IMR-90 (cell line): ENCODE data around the gene AGAP2.

ENCODE experiments used
- CEBPB ChIP-seq: IDR thresholded peaks from 2 replicates; pipeline ENCODE4 v1.6.1; 2012; ENCODE audit warnings: low read depth, low read length, improper control_type of control experiment
- MAFK ChIP-seq: IDR thresholded peaks from 2 replicates; pipeline ENCODE4 v1.6.1; 2012; ENCODE audit warnings: low read depth, low read length, improper control_type of control experiment
- MAZ ChIP-seq: IDR thresholded peaks from 2 replicates; pipeline ENCODE4 v1.6.1; 2012; ENCODE audit warnings: low read depth, mild to moderate bottlenecking, low read length, improper control_type of control experiment, moderate library complexity, borderline replicate concordance
- NFE2L2 ChIP-seq: fragments of 150-350 bp; IDR thresholded peaks from 2 replicates; pipeline ENCODE4 v1.6.1; 2016; ENCODE audit warnings: low read depth, mild to moderate bottlenecking, low read length
- POLR2A ChIP-seq: IDR thresholded peaks from 2 replicates; pipeline ENCODE4 v1.6.1; 2012; ENCODE audit warnings: mild to moderate bottlenecking, low read depth, low read length
- RAD21 ChIP-seq: IDR thresholded peaks from 2 replicates; pipeline ENCODE4 v1.6.1; 2012; ENCODE audit warnings: low read length, improper control_type of control experiment
- RFX5 ChIP-seq: IDR thresholded peaks from 2 replicates; pipeline ENCODE4 v1.8.0; 2012; ENCODE audit warnings: low read depth, mild to moderate bottlenecking, low read length, moderate library complexity
- SMC3 ChIP-seq: fragments of 150-350 bp; IDR thresholded peaks from 2 replicates; pipeline ENCODE4 v1.6.1; 2016; ENCODE audit warnings: low read depth, mild to moderate bottlenecking, antibody characterized with exemption, low read length, moderate library complexity
- USF2 ChIP-seq: fragments of 150-350 bp; IDR thresholded peaks from 2 replicates; pipeline ENCODE4 v1.6.1; 2017; ENCODE audit warnings: mild to moderate bottlenecking, antibody characterized with exemption, low read length, low read depth
- TF ChIP-seq, protein P1 (sequence below): conservative IDR thresholded peaks from 2 replicates; pipeline ENCODE4 v1.5.1; 2012; ENCODE audit warnings: mild to moderate bottlenecking, low read depth, low read length, improper control_type of control experiment
- TF ChIP-seq, protein P2 (sequence below): fragments of 150-350 bp; IDR thresholded peaks from 2 replicates; pipeline ENCODE4 v1.6.1; 2016; ENCODE audit warnings: low read depth, mild to moderate bottlenecking, low read length, moderate library complexity, borderline replicate concordance

DNA sequence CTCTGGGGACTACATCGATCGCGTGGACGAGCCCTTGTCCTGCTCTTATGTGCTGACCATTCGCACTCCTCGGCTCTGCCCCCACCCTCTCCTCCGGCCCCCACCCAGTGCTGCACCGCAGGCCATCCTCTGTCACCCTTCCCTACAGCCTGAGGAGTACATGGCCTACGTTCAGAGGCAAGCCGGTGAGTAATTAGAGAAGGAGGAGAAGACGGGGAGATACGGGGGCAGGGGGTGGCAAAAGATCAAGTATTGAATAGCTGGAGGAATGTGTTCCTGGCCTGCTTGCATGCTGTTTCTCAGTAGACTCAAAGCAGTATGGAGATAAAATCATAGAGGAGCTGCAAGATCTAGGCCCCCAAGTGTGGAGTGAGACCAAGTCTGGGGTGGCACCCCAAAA, 22.8 kb downstream of the AGAP2 start:
- TF ChIP-seq, protein P1, sequence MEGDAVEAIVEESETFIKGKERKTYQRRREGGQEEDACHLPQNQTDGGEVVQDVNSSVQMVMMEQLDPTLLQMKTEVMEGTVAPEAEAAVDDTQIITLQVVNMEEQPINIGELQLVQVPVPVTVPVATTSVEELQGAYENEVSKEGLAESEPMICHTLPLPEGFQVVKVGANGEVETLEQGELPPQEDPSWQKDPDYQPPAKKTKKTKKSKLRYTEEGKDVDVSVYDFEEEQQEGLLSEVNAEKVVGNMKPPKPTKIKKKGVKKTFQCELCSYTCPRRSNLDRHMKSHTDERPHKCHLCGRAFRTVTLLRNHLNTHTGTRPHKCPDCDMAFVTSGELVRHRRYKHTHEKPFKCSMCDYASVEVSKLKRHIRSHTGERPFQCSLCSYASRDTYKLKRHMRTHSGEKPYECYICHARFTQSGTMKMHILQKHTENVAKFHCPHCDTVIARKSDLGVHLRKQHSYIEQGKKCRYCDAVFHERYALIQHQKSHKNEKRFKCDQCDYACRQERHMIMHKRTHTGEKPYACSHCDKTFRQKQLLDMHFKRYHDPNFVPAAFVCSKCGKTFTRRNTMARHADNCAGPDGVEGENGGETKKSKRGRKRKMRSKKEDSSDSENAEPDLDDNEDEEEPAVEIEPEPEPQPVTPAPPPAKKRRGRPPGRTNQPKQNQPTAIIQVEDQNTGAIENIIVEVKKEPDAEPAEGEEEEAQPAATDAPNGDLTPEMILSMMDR = no peak
- TF ChIP-seq POLR2A (no peak), USF2 (no peak), SMC3 (no peak), NFE2L2 (no peak), RAD21 (no peak), CEBPB (no peak), MAFK (no peak), MAZ (no peak), RFX5 (no peak)
- TF ChIP-seq, protein P2, sequence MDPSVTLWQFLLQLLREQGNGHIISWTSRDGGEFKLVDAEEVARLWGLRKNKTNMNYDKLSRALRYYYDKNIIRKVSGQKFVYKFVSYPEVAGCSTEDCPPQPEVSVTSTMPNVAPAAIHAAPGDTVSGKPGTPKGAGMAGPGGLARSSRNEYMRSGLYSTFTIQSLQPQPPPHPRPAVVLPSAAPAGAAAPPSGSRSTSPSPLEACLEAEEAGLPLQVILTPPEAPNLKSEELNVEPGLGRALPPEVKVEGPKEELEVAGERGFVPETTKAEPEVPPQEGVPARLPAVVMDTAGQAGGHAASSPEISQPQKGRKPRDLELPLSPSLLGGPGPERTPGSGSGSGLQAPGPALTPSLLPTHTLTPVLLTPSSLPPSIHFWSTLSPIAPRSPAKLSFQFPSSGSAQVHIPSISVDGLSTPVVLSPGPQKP = no peak
